Esophagus squamous epithelium (tissue), 4 donors: ENCODE data around the gene ARNT2.

Experiments used
- POLR2A ChIP-seq, 4 donors: fragments of 450-650 bp; IDR thresholded peaks; one replicate each; pipeline ENCODE4 v1.6.1; 2017; ENCODE audit warnings: antibody characterized with exemption in 4 of 4, mild to moderate bottlenecking in 4 of 4, moderate library complexity in 3 of 4
- TF ChIP-seq, protein P1 (sequence below), 6 experiments: fragments of 450-650 bp in 4 of 6; fragments of 200-600 bp in 2 of 6; sonication (generic) in 2 of 6; IDR thresholded peaks; one replicate each; pipeline ENCODE4 v1.5.1; 2016 to 2019; ENCODE audit warnings: antibody characterized with exemption in 6 of 6, mild to moderate bottlenecking in 4 of 6, moderate library complexity in 4 of 6

DNA sequence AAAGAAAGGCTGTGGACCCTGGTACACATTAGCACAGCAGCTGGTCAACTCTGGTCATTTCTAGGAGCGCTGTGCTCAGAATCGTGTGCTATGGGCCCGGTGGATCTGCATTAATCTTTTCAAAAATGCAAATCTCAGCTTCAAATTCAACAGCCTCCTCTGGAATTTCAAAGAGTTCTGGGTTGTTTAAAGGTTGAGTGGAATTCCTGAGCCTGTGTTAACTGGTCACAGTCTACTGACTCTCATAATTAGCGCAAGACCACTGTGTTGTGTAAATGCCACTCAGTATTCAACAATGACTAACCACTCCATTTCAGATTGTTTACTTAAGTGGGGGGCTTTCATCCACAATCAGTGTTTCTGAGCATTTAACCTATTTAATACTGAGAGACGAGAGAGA, 2.7 kb upstream of the ARNT2 start:
- no peak for TF ChIP-seq POLR2A (IDR thresholded peaks at IDR 0.05)
- TF ChIP-seq, protein P1, sequence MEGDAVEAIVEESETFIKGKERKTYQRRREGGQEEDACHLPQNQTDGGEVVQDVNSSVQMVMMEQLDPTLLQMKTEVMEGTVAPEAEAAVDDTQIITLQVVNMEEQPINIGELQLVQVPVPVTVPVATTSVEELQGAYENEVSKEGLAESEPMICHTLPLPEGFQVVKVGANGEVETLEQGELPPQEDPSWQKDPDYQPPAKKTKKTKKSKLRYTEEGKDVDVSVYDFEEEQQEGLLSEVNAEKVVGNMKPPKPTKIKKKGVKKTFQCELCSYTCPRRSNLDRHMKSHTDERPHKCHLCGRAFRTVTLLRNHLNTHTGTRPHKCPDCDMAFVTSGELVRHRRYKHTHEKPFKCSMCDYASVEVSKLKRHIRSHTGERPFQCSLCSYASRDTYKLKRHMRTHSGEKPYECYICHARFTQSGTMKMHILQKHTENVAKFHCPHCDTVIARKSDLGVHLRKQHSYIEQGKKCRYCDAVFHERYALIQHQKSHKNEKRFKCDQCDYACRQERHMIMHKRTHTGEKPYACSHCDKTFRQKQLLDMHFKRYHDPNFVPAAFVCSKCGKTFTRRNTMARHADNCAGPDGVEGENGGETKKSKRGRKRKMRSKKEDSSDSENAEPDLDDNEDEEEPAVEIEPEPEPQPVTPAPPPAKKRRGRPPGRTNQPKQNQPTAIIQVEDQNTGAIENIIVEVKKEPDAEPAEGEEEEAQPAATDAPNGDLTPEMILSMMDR (IDR thresholded peaks at IDR 0.05): no peak
